Activated CD8-positive, alpha-beta memory T cell treated with anti-CD3 and anti-CD28 coated beads for 48 hours (primary cell): ENCODE data around the gene TPPP2.
"Not testable (repeated sequence)": the region's sequence is repeated elsewhere in the genome, so short reads cannot be mapped to it uniquely, and the experiment has no call there.

Source experiments
- DNase-seq, 3 experiments: peaks; one replicate each; pipeline ENCODE4 v3.0.0-alpha.2; 2020; ENCODE audit warnings: low read depth in 2 of 3, low spot score in 2 of 3

TPPP2 gene

DNA sequence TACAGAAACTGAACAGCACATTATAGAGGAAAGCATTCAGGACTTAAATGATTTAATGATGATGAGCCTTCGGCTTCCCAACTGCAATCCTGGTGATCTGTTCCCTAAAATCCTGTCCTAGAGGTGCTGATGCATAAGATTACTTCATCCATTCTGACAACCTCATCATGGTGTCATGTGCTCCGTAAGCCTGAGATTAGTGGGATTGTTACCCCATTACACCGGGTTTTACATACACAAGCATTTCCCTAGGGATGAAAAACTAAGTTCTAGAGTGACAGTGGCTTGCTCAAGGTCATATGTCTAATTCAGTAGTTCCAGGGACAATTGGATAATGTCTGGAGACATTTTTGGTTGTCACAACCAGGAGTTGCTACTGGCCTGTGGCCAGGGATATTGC, 7.1 kb downstream of the TPPP2 start:
- no peak for DNase-seq

DNA sequence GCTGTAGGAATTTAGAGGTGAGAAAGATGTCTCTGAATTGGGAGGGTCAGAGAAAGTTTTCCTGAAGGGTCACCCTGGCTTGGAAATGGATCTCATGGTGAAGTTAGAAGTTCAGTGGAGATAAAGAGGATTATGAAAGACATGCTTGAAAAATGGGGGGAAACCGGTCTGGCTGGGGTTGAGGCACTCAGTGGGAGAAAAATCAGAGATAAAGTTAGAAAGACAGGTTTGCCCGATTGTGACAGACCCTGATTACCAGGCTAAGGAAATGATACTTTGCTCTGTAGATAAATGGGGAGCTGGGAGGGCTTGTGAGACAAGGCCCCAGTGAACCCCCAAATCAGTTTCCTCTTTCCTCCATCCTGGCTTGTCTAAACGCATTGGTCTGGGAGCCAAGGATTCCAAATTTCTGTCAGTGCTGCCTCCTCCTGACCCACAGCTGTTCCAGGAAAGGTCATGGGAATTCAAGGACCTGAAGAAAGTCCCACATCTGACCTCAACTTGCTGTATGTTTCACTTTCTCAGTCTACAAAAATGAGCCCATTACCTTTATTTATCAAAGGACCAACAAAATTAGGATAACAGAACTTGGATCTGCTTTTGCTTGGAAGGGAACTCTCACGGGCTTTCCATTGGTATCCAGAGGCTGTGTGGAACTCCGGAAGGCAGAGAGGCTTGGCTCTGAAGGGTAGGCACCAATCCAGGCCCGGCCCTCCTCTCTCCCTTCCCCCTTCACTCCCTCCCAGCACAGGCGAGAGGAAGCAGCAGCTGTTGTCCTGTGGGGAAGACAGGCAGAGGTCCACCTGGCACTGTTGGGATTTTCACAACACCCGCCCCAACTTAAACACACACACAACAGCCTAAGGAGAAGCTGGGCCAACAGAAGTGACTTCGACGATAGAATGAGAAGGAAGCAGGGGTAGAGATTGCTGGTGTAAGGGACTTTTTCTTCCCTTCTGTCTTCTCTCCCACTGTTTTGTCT, 8.7 kb downstream of the TPPP2 start:
- no peak for DNase-seq

DNA sequence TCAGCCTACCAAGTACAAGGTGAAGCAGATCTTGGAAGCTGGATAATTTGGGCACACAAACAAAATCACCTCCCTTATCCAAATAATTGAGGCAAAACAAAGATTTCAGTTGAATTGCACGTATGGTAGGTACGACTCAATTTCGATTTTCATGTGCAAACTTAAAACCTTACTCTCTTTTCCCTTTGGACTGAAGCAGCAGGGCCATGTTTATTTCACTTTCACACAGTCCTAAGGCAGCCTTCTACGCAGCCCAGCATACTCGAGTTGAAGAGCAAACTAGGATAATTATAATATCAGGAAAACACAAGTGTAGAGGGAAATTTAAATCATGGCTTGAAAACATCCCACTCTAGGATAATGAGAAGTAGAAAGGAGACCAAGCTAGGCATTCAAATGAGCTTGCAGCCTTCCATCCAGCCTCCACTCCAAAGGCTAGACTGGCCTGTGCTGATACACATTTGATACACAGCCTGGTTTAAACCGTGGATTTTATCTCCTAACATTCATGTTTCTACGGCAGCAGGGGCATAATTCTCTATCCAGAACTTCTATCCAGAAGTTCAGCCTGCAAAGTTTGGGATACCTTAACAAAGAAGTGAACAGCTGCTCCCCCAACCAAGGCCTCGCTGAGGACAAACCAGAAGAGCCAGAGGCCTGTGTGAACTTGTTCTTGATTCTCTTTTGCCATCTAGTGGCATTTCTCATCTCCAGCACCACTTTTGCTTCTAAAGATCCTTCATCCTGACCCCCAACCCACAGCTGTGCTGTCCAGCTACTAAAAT, 9.8 kb downstream of the TPPP2 start:
- no peak for DNase-seq

DNA sequence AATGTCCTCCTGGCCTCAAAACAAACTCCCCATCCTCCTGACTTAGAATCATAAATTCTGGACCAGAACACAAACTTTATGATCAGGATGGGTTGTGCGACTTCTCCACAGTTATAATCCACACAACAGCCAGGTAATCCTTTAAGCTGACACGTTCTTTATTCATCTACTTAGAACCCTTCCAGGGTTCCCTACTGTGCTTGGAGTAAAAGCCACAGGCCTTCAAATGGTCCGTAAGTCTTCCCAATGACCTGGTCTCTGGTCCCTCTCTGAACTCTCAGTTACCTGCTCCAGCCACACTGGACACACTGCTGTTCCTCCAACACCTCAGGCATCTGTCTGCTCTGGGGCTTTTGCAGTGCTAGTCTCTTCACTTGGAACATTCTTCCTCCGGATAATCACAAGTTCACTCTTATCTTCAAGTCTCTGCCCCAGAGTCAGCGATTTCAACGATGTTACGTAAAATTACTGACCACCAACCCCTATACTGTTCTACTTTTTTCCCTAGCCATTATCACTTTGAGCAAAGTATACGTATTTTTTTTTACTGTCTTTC, 10.4 kb downstream of the TPPP2 start:
- DNase-seq = no peak

DNA sequence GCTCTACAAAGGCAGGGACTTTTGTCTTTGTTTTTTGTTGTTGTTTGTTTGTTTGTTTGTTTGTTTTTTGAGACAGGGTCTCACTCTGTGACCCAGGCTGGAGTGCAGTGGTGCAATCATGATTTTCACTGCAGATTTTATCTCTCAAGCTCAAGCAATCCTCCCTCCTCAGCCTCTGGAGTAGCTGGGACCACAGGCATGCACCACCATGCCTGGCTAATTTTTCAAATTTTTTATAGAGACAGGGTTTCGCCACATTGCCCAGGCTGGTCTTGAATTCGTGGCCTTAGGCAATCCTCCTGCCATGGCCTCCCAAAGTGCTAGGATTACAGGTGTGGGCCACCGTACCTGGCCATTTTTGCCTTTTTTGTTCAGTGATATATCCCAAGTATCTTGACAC, 10.9 kb downstream of the TPPP2 start:
- DNase-seq = not testable (repeated sequence)

DNA sequence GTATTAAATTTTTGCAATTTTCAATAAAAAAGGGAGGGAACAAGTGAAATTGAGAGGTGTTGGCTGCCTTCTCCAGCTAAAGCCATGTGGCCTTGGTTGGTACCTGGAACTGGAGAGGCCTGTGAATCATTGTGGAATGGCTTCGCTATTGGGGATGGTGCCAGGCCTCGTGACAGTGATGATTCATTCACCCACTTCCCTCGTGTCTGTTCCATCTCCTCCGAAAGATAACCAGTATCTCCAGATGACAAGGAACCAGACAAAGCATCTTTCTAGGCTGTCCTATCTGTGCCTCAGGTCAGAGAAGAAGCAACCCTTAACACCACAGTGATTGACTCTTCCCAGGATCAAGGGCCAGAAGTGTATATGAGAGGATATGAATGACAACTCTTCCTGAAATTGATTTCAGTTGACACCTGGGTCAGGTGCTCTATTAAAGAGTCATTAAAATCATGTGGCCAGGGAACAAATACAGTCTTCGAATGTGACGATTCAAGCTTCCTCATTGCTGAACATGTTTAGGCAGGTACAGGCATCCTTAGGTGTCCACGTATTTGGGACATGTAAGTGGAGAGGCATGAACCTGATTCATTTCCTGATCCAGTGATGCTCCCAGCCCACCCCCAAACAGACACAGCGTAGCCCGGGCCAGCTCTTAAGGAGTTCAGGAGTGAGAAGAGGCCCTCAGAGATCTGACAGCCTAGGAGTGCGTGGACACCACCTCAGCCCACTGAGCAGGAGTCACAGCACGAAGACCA, 11.8 kb downstream of the TPPP2 start, which contains the start of gene RNASE7:
Gene RNASE7 (plus strand): TSS at position 687 of the 758 bp plus-strand sequence. CDS start 631 bp downstream, outside the sequence.
- DNase-seq = no peak

DNA sequence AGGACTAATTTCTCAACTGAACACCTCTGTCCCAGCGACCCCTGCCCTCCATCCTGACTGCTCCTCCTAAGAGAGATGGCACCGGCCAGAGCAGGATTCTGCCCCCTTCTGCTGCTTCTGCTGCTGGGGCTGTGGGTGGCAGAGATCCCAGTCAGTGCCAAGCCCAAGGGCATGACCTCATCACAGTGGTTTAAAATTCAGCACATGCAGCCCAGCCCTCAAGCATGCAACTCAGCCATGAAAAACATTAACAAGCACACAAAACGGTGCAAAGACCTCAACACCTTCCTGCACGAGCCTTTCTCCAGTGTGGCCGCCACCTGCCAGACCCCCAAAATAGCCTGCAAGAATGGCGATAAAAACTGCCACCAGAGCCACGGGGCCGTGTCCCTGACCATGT, 12.9 kb downstream of the TPPP2 start:
- no peak for DNase-seq

DNA sequence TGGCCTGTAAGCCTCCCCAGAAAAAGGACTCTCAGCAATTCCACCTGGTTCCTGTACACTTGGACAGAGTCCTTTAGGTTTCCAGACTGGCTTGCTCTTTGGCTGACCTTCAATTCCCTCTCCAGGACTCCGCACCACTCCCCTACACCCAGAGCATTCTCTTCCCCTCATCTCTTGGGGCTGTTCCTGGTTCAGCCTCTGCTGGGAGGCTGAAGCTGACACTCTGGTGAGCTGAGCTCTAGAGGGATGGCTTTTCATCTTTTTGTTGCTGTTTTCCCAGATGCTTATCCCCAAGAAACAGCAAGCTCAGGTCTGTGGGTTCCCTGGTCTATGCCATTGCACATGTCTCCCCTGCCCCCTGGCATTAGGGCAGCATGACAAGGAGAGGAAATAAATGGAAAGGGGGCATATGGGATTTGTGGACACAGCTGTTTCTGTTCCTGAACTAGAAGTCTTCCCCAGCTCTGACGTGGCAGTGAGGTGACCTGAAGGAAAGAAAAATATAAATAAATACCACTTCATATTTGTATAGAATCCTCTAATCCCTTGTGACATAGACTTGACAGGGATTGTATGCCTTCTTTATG, 13.5 kb downstream of the TPPP2 start:
- DNase-seq = no peak

DNA sequence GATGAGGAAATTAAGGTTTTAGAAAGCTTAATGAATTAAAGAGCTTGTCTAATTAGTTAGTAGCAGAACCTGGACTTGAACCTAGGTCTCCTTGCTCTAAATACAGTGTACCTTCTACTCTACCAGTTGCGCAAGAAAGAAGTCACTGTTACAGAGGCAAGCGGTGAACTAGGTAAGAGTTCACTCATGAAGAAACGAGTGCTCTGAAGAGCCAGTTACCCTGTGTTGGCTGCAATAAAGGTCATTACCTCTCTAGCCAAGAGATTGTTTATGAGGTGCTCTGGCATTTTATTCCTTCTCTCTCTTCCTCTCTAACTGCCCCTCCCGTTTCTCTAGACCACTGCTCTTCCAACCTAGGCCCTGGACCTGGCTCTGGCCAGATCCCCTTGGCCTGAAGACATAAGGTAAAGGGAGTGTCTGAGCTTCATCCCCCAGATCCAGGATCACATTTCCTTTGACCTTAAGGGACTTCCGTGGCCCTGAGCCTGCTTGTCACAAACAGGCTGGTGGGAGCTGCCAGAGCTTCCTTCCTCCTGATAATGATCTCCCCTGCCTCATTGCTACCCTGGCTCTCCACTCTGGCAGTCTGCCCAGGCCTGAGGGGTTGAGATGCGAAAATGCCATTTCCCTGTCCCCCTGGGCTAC, 14.1 kb downstream of the TPPP2 start:
- DNase-seq = no peak

DNA sequence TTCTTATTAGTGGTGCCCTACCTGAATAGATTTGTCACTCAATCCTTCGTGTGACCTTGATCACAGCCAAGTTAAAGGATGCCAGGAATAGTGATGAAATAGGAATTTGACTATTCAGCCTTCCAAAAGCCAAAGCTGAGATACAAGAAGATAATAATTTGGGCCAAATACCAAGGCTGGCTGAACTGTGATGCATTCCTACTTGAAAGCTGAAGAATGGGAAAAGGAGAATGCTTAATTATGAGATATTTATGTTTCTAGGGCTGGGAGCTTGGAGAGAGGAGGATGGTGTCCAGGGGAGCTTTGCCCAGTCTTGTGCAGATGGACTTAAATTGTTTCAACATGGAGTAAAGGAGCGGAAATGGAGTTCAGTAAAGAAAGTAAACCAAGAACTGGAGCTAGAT, 17.4 kb downstream of the TPPP2 start:
- no peak for DNase-seq

DNA sequence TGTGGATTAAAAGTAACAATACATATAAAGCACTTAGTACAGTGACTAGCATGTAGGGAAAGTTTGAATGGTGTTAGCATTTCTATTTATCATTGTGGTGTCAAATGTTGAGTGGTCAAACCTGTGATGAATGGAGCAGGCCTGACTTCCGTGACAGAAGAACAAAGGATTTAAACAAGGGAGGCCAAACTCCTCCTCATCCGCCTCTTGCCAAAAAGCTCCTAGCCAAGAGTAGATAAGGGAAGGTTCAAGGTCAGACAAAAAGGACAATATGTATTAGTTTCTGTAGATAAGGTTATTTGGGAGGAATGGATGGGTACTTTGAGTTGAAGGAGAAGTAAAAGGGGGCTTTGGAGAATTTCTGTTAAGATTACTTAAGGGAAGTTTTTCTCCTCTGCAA, 18.6 kb downstream of the TPPP2 start:
- DNase-seq = no peak

DNA sequence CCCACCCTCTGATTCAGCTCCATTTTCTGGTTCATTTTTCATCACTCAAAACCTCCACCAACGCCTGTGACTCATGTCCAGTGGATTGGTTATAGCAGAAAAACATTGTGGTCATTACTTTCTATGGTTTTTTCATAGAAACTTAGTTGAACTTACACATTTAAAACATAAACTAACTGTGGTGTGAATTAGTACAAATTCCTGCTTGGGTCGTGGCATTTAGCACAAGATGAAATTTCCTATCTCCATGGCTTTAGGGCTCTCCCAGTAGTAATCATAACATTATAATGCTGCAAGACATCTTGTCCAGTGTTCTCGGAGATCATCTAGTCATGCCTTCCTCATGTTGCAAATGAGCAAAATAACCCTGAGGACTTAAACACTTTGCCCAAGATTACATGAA, 19.3 kb downstream of the TPPP2 start:
- DNase-seq = no peak

DNA sequence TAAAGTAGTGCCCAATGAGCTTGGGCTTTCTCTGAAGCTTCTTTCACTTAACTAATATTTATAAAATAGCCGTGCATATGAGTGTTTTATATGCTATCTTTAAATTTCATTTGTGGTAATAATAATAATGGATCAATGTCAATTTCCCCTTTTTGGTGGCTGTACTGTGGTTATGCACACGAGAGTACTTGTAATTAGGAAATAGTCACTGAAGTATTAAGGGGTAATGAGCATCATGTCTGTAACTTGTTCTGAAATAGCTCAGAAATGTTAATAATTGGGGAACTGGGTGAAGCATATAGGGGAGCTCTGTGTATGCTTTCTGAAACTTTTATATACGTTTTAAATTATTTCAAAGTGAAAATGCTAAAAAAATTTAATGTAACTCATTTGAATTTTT, 20.6 kb downstream of the TPPP2 start:
- DNase-seq = no peak

DNA sequence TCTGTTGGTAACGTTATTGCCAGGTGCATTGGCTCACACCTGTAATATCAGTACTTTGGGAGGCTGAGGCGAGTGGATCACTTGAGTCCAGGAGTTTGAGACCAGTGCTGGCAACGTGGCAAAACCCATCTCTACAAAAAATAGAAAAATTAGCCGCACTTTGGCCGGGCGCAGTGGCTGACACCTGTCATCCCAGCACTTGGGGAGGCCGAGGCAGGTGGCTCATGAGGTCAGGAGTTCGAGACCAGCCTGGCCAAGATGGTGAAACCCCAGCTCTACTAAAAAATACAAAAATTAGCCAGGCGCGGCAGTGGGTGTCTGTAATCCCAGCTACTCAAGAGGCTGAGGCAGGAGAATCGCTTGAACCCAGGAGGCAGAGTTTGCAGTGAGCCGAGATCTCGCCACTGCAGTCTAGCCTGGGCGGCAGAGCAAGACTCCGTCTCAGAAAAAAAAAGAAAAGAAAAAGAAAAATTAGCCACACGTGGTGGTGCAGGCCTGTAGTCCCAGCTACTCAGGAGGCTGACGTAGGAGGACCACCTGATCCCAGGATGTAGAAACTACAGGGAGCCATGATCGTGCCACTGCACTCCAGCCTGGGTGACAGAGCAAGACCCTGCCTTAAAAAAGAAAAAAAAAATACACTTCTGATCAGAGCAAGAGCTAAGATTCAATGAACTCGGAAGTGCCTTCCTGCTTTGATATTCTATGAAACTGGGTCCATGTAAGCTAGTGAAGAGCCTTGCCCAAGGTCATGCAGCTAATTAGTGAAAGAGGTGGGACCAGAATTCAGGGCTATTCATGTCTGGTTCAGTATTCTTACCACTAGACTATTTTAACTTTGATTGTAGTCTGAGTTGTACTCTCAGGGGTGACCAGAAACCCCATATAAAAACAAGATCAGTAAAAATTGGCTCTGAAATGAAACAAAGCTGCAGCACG, 23.4 kb downstream of the TPPP2 start:
- no peak for DNase-seq

DNA sequence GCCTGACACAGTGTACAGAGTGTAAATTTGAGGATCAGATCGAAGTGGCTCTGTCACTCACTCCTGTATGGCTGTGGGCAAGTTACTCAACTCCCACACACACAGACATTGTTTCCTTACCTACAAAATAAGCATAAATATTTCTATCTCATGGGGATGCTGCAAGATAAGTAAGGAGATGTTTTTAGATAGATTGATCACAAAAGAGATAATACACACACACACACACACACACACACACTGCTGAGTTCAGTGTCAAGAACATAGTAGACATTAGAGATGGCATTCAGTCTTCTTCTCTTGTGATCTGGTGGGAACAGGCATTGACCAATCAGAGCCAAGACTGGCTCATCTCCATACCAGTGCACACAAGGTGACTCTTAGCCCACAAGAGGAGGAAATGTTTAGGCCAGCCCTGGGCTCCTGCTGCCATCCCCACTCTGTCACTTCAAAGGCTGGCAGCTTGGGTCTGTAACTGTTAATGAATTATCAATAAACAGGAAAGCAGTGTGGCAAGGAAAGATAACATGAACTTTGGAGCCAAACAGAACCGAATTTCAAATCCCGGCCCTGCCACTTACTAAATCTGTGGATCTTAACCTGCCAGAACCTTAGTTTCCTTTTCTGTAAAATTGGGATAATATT, 24.2 kb downstream of the TPPP2 start:
- DNase-seq = no peak

DNA sequence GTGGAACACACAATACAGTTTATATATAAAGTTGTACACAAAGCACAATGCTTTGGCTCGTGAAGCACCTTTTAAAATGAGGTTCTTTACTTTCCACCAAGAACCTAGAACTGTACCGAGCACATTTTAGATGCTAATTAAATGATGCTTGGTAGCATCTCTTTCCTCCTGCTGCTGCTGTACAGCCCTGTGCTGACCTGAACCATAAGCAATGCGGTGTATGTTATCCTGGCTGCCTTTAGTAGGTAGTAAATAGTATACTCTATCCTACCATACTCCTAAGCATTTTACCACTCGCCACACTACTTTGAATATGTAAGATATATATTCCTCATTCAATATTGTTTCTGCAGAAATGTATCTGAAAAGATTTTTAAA, 24.7 kb downstream of the TPPP2 start:
- no peak for DNase-seq

DNA sequence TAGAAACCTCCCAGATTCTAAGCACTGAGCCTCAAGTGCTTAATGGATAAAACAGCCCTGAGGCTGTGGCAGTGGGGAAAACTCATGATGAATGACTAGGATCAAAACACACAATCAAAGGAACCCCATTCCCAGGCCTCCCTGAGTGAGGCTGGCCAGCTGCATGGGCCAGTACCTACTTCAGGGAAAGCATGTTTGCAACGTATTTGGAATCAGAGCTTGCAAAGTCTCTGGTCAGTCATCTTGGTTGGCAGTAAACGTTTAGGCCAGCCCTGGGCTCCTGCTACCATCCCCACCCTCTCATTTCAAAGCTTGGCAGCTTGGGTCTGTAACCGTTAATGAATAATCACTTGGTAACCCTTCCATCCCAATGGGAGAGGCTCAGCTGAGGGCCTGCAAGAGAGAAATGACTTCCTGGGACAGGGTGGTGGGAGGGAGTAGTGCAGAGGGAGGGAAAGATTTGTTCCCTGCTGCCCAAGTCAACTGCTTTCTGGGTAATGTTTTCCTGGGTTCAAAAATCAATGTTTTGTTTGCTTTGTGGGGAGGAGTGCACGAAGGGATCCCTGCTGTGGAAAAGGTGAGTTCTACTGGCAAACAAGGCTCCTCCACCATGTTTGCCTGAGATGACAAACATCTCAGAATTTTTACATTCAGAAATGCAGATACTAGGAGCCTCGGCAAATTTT, 25.6 kb downstream of the TPPP2 start:
- DNase-seq = no peak

DNA sequence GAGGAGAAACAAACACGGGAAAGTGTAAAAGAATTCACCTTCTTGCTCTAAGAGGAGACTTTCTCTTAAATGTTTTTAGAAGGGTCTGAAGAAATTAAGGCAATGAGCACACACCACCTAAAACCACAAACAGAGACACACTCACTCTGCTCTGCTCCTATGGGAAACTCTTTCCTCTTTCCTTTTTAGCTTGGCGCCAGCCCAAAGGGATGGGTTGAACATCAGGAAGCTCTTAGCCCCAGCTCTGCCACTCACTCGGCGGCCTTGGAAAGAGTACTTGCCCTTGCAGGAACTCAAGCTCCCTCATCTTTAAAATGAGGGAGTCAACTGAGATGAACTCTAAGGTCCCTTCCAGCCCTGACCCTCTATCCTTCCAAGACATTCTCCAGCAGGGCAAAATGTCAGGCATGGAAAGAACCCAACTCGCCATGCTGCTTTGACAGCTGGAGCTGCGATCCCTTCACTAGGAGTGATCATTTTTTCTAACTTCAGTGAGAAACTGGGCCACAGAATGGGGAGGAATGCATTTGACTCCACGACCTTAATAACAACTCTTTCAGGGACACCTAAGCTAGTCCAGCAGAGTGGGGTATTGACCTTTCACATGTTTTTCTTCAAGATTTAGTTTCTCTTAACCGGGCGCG, 26.6 kb downstream of the TPPP2 start:
- no peak for DNase-seq
